ENCODE results near the gene UBE2H.

DNA sequence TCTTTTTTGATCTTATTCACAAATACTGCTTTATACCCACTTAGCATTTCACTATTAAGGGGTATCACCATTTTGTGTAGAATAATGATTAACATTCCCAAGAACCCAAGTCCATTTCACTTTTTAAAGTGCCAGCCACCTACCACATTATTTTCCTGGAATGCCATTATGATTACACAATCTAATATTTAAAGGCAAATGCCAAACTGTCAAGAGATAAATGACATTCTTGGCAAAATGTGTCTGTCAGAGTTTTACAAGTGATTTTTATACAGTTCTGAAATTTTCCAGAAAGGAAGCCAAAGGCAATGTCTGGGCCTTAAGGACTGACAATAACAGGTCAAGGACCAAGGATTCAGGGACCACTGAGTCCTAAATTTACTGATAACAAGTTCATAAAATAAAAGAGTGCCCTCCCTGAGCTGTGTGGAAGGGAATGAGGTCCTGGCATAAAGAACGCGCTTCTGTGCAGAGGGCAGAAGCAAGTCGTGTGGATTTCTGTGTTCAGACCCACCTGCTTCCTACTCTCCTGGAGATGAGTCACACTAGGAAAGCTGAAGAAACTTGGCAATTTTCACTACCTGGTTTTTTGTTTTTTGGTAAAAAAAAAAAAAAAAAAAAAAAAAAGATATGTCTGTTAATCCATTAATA lies 66.5 kb downstream of the UBE2H start:
- no peak for TF ChIP-seq BHLHE40 (IDR thresholded peaks at IDR 0.05; ENCODE audit: borderline replicate concordance)
- TF ChIP-seq FOXM1 (IDR thresholded peaks at IDR 0.05; ENCODE audit: borderline replicate concordance): no peak
- TF ChIP-seq SP1 (IDR thresholded peaks at IDR 0.05): no peak
- no peak for TF ChIP-seq CTBP1 (IDR thresholded peaks at IDR 0.05; ENCODE audit: borderline replicate concordance)
- TF ChIP-seq LEF1 (IDR thresholded peaks at IDR 0.05; ENCODE audit: borderline replicate concordance): no peak
- TF ChIP-seq SUZ12 (IDR thresholded peaks at IDR 0.05): no peak
- TF ChIP-seq FOXK2 (IDR thresholded peaks at IDR 0.05): no peak
- TF ChIP-seq TARDBP (IDR thresholded peaks at IDR 0.05): no peak
- no peak for TF ChIP-seq HDGF (IDR thresholded peaks at IDR 0.05; ENCODE audit: borderline replicate concordance)
- TF ChIP-seq, protein P1, sequence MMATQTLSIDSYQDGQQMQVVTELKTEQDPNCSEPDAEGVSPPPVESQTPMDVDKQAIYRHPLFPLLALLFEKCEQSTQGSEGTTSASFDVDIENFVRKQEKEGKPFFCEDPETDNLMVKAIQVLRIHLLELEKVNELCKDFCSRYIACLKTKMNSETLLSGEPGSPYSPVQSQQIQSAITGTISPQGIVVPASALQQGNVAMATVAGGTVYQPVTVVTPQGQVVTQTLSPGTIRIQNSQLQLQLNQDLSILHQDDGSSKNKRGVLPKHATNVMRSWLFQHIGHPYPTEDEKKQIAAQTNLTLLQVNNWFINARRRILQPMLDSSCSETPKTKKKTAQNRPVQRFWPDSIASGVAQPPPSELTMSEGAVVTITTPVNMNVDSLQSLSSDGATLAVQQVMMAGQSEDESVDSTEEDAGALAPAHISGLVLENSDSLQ (IDR thresholded peaks at IDR 0.05): no peak
